Kidney epithelial cell (primary cell): ENCODE measurements around the gene CDK1. TPM values are rescaled to one million over a fixed set of nuclear protein-coding genes. Genes with fewer than 3 reads are reported as not detected.

ENCODE experiments used
- DNase-seq: peaks from one replicate; pipeline ENCODE4 v3.0.0-alpha.2; 2010; ENCODE audit warnings: low read depth
- H3K27me3 ChIP-seq: 2 replicates; pipeline ENCODE4 v1.6.0; 2011; ENCODE audit warnings: low read length; ENCODE audit not compliant: control insufficient read depth, insufficient read depth
- H3K36me3 ChIP-seq: 2 replicates; pipeline ENCODE4 v1.5.1; 2011; ENCODE audit warnings: low read length; ENCODE audit not compliant: control insufficient read depth, insufficient read depth
- H3K4me3 ChIP-seq: 2 replicates; pipeline ENCODE4 v1.5.1; 2011; ENCODE audit warnings: low read depth, mild to moderate bottlenecking, control low read depth, low read length
- CTCF ChIP-seq: IDR thresholded peaks from 2 replicates; pipeline ENCODE4 v1.5.1; 2011; ENCODE audit warnings: mild to moderate bottlenecking, moderate library complexity, low read length, control low read depth, inconsistent platforms; ENCODE audit not compliant: insufficient read depth, poor library complexity, severe bottlenecking
- total RNA-seq: library from RNA; depleted of rRNA; stranded (reverse); fragments of >200 nt; gene quantifications from 2 replicates; pipeline ENCODE4 v1.2.3, GENCODE V29; 2015

Gene CDK1
- total RNA-seq, 1 donor from 2014 or later = 16.2 TPM

- Histone ChIP-seq H3K36me3 (no peaks in the 10 kb centered on the region), H3K27me3 (no peaks in the 10 kb centered on the region), H3K4me3 (no peak overlapping the region)
- no peak for TF ChIP-seq CTCF
- no peak for DNase-seq
These were observed 39.1 kb downstream of the CDK1 start for GRCh38 chr10:60817398-60817805.

DNA sequence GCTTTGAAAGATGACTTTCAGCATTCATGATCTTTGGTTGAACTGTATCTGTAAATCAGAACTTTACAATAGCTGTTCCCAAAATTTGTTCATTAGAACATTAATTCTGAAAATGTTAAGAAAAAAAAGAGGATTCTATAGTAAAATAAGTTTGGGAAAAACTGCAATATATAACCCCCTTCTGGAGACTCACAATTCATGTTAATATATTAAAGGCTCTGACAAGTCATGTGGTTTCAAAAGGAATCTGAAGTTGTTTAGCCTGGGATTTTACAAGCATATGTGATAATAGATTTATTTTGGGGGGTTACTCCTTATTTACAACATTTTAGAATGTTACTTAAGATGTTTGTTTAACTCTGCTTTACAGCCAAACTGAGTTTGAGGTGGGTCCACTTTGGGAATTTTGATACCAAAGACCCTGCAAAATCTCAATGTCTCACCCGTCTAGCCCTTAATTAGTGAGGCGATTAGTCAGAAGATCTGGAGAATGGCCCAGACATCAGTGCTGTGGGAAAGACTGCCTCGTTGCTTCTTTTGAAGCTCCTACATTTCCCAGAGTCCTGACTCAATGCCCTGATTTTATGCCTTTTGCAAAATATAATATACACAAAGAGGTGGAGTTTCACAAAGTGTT is 40.0 kb downstream of the CDK1 start:
- Histone ChIP-seq H3K27me3 (no peaks in the 10 kb centered on the region), H3K36me3 (no peaks in the 10 kb centered on the region), H3K4me3 (no peak overlapping the region)
- no peak for TF ChIP-seq CTCF
- no peak for DNase-seq

GRCh38 chr10:60819271-60819670 is 41.0 kb downstream of the CDK1 start:
- TF ChIP-seq CTCF = no peak
- no peaks in the 10 kb centered on the region for H3K27me3 ChIP-seq
- H3K4me3 ChIP-seq = no peak overlapping the region
- H3K36me3 ChIP-seq = no peaks in the 10 kb centered on the region
- no peak for DNase-seq

DNA sequence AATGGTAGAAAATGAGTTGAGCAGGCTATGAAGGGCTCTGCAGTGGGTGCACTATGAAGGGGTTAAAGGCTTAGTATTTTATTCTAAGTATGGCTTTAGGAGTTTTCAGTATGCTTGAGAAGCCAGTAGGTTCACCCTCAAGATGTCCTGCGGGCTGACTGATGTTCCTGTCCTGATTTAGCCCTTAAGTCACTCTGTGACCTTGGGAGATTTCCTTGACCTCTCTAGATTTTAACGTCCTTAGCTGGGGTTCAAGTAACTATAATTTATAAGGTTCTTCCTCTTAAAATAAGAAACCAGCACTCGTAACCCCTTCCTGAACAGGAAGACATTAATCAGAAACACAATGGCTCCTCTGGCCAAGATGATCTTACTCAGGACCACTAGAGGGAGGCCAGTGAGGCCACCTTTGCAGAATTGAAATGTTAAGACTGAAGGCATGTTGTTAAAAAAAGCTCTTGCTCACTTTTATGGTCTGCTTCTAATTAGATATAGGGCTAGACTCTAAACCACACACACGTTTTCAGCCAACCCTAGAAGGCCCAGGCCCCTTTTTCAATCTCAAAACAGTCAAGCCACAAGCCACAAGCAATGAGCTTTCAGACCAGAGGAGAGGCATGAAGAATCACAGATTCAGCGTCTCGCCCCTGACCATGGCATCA is 41.9 kb downstream of the CDK1 start:
- H3K36me3 ChIP-seq = no peaks in the 10 kb centered on the region
- no peak overlapping the region for H3K4me3 ChIP-seq
- DNase-seq = no peak
- no peaks in the 10 kb centered on the region for H3K27me3 ChIP-seq
- peak; percentile 43 for TF ChIP-seq CTCF

GRCh38 chr10:60821656-60822055 is 43.4 kb downstream of the CDK1 start:
- Histone ChIP-seq H3K4me3 (no peak overlapping the region), H3K27me3 (no peaks in the 10 kb centered on the region), H3K36me3 (no peaks in the 10 kb centered on the region)
- TF ChIP-seq CTCF = no peak
- DNase-seq = no peak

- Histone ChIP-seq H3K36me3 (no peaks in the 10 kb centered on the region), H3K4me3 (no peak overlapping the region), H3K27me3 (no peaks in the 10 kb centered on the region)
- TF ChIP-seq CTCF = no peak
- DNase-seq = no peak
These were observed 44.5 kb downstream of the CDK1 start for GRCh38 chr10:60822809-60823208.
